Activated CD4-positive, alpha-beta T cell treated with anti-CD3 and anti-CD28 coated beads, Interleukin-2, Interleukin-6, amounts not matched to agents 100 ng/mL and 50 ng/mL, durations not matched to agents 16 hours and 8 hours (primary cell): ENCODE results near the gene ZBTB20.

Experiments used
- DNase-seq: peaks from one replicate; pipeline ENCODE4 v3.0.0-alpha.2; 2020

The ZBTB20 gene

DNA sequence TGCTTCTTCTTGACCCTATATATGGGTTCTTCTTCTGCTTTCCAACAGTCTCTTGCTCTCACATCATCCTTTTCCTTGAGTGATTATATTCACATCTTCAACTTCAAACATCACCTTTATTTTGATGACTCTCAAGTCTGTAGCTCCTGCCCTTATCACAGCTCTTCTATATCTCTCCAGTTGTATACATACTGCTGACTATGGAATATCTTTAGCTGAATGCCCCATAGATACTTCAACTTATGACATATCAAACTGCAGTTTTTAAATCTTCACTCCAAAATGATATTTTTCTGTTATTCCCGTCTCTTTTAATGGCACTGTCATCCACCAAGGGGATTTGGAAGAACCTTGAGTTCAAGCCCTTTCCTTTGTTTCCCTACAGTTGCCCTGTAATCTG lies 139.1 kb downstream of the ZBTB20 start:
- no peak for DNase-seq

DNA sequence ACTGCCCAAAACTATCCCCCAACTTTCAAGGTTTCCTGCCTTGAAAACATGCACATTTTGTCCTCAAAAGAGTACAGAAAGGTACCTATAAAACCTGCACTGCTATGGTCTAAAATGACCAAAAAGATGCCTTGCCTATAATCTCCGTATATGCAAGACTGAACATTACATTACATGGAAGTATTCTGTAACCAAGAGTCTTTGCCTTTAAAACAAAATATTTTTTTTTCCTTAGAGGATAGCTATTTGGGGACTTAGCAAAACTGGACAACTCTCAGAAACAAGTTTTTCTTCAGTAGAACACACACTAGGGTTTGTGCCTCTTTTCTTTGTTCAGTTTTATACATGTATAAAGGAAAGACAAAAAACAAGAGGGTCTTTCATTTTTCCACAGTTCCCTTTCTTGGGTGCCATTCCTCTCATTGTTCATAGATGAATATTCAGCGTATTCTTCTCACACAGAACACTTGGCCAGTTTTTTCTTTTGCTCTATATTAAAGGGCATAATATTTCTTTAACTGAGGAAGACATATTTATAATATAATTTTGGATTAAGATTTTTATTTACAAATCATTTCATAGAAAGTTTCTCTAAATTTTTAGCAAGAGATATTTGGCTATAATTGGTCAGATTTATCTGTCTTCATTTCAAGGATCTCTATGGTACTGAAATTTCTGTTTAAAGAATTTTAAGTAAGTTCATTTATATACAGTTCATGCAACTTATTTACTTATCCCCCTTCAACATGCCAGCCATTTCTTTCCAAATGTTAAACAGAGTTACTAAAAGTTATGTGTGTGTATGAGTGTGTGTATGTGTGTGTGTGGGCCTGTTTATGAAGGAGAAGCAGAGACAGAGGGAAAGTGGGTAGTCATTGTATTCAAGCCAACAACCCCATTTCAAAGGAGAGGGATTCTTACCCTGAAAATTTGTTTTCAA lies 142.6 kb downstream of the ZBTB20 start:
- DNase-seq = no peak

DNA sequence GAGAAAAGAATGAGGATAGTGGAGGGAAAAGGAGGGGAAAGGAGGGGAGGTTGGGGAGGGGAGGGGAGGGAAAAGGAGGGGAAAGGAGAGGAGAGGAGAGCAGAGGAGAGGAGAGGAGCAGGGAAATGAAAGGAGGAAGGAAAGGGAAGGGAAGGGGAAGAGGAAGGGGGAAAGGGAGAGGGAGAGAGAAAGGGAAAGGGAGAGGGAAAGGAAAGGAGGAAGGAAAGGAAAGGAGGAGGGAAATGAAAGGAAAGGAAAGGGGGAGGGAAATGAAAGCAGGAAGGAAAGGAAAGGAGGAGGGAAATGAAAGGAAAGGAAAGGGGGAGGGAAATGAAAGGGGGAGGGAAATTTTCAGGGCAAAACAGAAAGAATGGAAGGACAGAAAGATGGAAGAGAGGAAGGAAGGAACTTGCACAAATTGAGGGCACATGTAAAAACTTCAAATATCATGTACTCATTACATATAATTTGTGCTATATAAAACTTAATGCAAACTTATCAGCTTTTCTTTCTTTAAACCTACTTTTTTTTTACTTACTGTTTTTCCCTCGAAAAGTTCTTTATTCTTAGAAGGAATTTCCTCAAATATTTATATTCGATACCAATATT lies 148.0 kb downstream of the ZBTB20 start:
- no peak for DNase-seq

DNA sequence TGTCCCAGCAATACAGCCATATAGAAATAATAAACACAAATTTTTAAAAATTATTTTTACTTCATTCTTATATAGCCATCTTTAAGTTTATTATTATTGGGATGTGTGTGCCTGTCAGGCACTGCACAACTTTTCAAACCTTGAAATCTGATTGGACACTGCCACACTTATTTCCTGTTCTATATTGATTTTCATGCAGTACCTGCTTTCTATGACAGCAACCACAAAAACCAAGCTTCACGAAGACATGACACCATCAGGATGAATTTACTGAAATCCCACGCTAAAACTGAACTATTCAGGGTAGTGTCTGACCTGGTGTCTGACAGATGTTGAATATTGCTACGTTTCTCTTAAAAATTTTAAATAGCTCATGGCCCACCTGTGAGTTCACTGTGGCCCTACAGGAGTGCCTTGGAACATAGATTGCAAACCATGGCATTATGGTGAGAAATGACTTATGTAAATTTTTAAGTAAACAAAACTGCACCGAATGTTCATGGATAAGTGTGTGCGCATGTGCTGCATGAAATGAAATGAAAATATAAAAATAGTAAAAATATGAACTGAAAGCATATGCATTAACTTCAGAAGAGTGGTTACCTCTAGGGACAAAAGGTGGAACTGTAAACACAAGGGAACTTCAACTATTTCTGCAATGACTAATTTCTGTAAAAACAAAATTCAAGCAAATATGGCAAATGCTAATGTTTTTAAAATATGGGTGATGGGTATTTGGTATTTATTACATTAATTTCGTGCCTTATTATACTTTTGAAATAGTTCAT lies 152.3 kb downstream of the ZBTB20 start:
- no peak for DNase-seq

GRCh38 chr3:114985776-114986175 lies 161.3 kb downstream of the ZBTB20 start:
- DNase-seq = no peak

DNA sequence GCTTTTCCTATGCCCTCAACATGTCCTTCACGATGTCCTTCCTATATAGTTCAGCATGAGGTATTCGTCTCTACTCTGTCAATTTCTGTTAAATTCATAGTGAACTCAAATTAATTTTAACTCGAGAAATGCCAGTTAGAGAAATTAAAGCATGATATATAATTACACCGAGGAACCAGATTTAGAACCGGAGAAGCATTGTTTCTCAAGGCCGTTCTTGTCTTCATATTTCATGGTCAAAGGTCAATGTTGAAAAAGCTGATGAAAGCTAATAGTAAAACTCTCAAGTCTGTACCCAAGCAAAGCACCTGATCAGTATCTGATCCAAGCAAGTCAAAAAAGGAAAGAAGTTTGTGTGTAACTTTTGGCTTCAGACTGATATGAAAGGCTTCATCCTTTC lies 163.8 kb downstream of the ZBTB20 start:
- DNase-seq = no peak

DNA sequence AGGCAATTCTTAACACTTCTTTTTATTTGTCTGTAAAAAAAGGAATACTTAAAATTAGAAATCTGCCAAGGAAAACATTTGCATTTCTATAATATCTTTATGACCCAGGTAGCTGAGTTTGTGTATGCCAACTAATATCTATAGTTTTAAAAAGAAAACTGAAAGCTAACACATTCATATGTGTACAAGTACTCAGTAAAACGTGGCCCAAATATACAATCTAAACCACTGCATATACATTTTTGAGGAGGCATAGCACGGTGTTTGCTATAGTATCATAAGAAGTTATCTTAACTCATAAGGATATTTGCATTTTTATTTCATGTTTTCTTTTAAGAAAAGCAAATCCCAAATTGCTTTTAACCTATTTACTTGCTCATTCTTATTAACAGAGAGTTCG lies 172.7 kb downstream of the ZBTB20 start:
- DNase-seq = peak; percentile 17

- DNase-seq = no peak
These were observed 173.6 kb downstream of the ZBTB20 start for GRCh38 chr3:114973536-114973935.

DNA sequence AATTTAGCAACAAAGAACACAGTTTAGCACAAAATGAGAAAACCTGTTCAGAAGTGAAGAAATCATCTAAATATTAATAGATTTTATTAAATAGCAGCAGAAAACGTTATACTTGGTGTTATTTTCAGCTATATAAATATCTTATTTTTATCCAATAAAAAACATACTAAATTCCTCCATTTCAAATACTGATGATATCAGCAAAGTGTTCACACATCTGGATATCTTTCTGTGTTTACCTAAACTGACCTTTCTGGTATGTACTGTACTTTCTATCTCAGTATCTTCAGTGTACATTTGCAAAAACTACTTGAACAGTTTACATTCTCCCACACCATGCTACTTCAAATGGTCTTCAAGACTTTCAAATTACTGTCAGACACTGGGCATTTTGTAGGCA lies 179.9 kb downstream of the ZBTB20 start:
- no peak for DNase-seq

DNA sequence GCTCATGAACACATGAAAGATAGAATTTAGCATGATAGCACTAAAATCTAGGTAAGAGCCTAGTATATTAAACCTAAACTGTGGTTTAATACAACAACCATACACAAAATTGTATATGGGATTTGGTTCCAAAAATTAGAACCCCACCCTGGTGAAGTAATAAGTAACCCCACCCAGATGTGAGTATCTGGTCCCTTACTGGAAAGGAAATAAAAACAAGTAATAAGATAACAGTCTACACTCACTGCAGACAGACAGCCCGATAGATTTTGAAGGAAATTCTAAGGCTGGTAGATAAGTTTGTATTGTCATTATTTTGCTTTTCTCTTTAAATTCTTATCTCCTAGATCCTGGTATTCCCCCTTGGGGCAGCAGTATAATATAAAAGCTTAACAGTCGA lies 184.9 kb downstream of the ZBTB20 start:
- no peak for DNase-seq

- DNase-seq = no peak
These were observed 188.2 kb downstream of the ZBTB20 start for GRCh38 chr3:114958930-114959329.

GRCh38 chr3:114953800-114954199 lies 193.3 kb downstream of the ZBTB20 start:
- DNase-seq = no peak

GRCh38 chr3:114953215-114953799 lies 193.8 kb downstream of the ZBTB20 start:
- no peak for DNase-seq

DNA sequence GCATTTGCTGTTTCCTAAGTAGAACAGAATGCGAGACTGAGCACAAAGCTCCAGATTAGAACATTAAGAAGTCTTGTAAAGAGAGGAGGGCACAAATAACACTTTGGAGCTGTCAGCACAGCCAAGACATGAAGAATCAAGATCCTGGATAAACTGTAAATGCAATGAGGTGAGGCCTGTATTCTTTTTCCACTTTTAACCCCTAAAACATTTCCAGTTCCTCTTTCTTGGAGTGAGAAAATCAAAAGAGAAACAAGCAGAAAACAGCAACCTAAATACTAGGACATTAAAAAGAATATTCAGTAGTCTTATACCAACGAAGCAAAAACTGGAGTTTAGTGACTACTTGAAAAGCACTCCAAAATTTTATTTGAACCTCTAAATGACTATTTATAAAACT lies 204.3 kb downstream of the ZBTB20 start:
- no peak for DNase-seq

GRCh38 chr3:114941626-114942309 lies 205.3 kb downstream of the ZBTB20 start:
- DNase-seq = no peak

DNA sequence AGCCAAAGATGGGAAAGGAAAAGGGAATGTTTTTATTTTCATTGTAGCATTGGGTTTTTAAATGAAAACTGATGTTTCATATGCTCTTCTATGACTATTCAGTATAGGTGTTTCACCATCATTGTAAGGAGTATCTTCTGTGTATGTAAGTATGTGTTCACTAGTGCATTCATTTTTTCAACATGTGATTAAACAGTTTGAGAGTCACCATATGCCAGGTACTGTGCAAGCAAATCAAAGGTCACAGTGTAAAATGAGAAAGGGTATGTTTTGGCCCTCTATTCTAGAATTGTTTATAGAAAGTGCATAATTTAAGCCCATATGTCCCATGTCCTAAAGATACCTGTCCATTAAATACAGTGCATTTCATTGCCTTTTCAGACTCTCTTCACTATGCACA lies 207.2 kb downstream of the ZBTB20 start:
- DNase-seq = no peak

DNA sequence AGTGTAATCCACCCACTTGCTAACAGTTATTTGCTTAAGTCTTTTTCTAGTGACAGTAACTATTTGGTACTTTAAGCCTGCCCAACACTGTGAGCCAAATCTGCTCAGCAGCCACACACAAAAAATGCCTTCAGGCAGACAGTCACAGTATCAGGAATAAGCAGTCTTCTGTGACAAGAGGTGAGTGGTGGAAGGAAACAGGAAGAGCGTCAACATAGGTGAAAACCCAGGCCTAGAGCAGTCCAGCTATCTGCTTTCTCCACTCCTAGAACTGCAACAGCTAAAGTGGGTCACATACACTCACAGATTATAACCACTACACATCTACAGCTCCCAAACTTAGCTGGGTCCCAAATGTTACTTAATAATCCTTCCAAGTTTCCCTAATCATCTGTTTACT lies 213.7 kb downstream of the ZBTB20 start:
- DNase-seq = no peak

- DNase-seq = no peak
These were observed 216.9 kb downstream of the ZBTB20 start for GRCh38 chr3:114929971-114930732.

DNA sequence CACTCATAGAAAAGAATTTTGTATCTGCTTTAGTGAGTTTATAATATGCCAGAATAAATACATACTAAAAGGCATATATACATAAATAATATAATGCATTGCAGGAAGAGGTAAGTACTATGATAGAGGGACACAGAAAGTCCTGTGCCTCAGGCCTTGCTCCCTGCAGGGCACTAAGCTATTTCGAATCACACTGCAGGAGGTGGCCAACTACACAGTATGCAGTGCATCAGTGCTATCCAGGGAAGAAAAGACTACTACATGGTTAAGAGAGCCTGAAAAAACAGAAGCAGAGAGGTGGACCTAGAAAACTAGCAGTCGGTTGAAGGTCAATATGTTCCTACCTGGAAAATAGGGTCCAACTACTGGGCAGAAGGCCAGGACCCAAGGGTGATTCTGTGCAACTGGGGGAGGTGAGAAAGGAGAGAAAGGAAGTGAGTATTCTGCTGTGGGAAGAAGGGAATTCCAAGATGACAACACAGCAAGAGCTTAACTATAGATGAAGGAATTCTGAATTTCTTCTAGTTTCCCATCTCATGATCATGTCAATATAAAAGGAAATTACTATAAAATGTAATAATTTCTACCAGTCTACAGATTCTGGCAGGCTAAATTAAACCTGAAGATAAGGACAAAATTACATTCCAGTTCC lies 218.0 kb downstream of the ZBTB20 start:
- no peak for DNase-seq

- no peak for DNase-seq
These were observed 242.5 kb downstream of the ZBTB20 start for GRCh38 chr3:114904633-114905032.

GRCh38 chr3:114903213-114903612 lies 243.9 kb downstream of the ZBTB20 start:
- no peak for DNase-seq
